Left ventricle myocardium inferior (tissue), 1 donor: ENCODE measurements around the gene PIGN. TPM values are rescaled to one million over a fixed set of nuclear protein-coding genes. Genes with fewer than 3 reads are reported as not detected.

ENCODE experiments used
- total RNA-seq: library from RNA; stranded (reverse); fragmentation: NEBNext Ultra II Directional; extraction: Animal tissue kit (Norgen Biotek cat#: 25700); gene quantifications from one replicate; pipeline ENCODE4 v1.2.1, GENCODE V29; 2021
- donor health status: DM: no; HTN: yes; CAD: no; lungs with severe emphysema.

Gene PIGN
- total RNA-seq, 1 donor from 2014 or later: 19.7 TPM

Other genes with a start within 250 kb of the PIGN start
- 15.5 TPM for gene RELCH, start 199 bp upstream of the PIGN start, total RNA-seq
- gene TNFRSF11A, start 138.3 kb upstream of the PIGN start, total RNA-seq: 1.6 TPM